Renal cortex interstitium (tissue), 11 donors: ENCODE results near the gene PLCG2. TPM values are rescaled to one million over a fixed set of nuclear protein-coding genes. Genes with fewer than 3 reads are reported as not detected.

ENCODE experiments used
- DNase-seq, 11 donors: peaks; one replicate each; pipeline ENCODE4 v3.0.0-alpha.2; 2013; ENCODE audit warnings: low read depth in 9 of 11, low spot score in 4 of 11; ENCODE audit errors: extremely low read depth in 1 of 11
- polyA plus RNA-seq, 3 donors: library from polyadenylated mRNA; unstranded; fragments of 120-200 nt; gene quantifications; one replicate each; pipeline ENCODE4 v1.2.1, GENCODE V29; 2013; ENCODE audit not compliant: insufficient read length in 3 of 3

PLCG2 gene
- polyA plus RNA-seq, 3 donors, result 30.1 to 70.6 (median 33.5) TPM

DNA sequence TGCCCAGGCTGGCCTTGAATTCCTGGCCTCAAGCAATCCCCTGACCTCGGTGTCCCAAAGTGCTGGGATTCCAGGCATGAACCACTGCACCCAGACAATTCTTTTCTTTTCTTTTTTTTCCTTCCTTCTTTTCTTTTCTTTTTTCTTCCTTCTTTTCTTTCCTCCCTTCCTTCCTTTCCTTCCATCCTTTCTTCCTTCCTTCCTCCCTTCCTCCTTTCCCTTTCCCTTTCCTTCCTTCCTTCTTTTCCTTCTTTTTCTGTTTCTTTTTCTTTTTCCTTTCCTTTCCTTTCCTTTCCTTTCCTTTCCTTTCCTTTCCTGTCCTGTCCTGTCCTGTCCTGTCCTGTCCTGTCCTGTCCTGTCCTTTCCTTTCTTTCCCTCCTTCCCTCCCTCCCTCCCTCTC lies 44.6 kb downstream of the PLCG2 start:
- no peak for DNase-seq

DNA sequence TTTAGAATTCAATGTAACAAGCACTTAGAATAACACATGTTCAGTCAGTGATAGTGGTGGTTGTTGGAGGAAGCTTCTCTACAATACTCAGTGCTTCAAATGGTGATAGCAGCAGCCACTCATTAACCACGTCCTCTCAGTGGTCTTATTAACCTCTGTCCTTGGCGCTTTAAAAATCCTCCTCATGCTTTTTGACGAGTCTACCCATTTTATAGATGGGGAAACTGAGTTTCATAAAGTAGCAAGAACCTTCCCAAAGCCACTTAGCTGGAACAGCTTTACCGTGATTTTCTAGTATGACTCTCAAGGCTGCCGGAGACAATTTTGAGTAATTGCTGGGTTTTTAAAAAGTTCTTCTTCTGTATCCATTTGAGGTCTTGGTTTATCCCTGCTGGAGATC lies 47.4 kb downstream of the PLCG2 start:
- no peak for DNase-seq

DNA sequence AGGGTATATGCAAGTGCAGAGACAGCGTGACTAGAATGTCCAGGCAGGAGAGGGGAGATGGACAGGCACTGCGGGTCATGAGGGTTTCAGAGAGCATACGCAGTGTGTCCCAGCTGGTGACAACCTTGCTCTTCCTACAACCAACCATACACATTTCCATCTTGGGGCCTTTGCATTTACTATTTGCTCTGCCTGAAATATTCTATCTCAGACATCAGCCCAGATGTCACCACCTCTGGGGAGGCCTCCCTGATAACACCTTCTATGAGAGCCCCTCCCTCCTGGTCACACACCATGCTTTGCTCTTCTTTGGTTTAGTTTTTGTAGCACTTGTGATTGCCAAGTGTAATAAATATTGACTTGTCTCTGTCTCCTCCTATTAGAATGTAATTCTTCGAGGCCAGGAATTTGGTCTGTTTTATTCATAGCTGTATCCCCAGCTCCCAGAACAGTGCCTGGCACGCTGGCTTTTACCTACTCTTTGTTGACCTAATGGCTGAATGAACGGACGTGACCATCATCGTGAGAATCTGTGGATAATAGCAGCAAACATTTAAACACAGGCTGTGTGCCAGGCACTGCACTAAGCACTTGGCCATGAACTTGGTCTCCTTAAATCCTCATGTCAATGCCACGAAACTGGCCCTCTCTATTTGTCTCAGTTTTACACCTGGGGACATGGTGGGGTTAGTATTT lies 51.9 kb downstream of the PLCG2 start:
- DNase-seq, result no peak

DNA sequence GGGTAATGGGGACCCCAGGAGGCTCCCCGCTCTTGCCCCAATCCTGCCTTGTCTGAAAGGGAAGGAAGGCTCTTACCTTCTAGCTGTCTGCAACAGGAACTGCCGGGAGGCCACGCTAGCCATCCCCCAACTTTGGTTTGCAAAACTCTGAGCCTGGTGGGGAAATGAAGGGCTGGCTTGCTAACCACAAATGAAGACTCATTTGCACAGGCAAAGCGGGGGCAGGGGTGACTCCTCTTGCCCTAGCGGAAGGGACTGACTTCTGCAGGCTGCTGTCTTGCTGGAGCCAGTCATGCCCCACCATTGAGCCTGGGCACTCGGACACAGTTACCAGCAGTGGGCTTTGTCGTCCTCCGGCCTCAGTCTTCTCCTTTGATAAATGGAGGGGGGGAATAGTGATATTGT lies 52.6 kb downstream of the PLCG2 start:
- DNase-seq, result no peak

DNA sequence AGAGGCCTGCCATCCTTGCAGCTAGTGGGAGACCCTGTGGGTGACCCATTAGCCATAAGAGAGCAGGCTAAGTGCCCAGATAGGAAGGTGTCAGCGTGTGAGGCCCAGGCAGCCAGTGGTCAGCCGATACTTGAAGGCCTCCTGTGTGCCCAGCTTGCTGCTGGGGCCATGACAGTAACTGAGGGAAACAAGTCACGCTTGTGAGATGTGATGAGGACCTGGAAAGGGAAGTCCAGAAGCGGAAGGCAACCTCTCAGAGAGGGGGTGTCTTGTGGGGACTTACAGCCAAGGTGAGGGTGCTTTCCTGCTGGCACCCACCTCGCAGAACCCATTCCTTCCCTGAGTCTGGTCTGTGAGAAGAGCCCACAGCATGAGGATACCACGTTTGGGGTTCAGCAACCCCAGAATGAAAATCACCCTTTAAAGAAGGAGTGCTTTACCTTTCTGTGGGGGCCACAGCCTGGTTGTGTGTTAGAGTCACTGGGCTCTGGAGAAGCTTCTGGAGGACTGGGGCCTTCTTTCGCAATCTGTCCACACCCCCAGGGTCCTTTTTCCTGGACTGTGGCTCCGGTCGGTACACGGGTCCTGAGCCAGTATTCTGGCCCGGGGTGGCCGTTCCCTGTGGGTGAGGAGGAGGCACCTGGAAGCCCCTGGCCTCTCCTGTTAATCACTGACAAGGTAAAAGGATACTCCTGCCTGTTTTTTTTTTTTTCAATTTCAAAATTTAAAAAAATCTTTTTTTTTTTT lies 53.9 kb downstream of the PLCG2 start:
- DNase-seq, result no peak

DNA sequence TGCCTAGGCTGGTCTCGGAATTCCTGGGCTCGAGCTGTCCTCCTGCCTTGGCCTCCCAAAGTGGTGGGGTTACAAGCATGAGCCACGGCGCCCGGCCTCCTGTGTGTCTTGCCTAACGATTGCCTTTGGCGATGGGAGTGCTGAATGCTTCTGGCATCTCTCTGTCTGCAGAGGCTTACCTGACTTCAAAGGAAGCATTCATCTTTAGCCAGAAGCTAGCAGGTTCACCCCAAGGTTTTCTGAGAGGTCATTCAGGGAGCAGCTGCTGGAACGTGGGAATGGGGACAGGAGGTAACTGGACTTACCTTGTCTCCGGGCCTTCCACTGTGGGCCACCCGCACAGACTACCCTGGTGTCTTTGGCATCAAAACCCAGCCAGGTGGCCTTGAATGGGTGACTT lies 54.7 kb downstream of the PLCG2 start:
- no peak for DNase-seq

DNA sequence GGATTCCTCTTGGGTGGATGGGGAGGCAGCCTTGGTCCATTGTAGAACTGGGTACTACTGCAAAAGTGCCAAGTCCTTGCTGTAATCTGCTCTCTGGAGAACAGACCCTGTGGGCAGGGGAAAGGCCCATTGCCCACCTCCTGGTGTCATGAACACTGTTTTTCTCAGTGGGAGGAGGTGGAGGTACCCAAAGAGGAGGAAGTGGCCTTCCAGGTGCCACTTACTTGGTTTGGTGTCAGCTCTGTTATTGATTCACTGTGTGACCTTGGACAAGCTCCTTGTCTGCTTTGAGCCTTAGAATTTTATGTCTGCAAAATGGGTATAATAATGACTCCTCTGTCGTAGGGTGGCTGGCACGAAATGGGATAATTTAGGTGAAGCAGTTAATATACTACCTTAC lies 55.8 kb downstream of the PLCG2 start:
- no peak for DNase-seq

DNA sequence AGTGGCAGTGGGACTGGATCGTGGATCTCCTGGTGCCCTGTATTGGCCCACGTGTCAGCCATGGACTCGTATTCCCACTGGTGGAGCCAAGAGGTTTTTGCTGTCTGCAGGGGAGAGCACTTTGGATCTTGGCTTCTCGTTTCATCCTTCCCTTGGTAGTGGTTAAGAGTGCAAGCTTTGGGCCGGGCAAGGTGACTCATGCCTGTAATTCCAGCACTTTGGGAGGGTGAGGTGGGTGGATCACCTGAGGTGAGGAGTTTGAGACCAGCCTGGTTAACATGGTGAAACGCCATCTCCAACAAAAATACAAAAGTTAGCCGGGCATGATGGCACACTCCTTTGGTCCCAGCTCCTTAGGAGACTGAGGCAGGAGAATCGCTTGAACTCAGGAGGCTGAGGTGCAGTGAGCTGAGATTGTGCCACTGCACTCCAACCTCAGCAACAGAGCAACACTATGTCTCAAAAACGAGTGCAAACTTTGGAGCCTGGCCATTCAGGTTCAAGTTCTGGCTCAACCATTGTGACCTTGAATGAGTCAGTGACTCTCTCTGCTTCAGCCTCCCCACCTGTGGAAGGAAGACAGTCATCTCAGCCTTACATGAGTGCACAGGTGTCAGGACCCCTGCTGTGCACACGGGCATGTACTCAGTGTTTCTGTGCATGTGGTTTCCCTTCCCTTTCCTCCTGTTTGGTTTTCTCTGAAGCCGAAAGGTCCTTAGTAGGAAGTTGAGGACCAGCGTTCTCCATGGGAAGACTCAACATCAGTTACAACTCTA lies 57.4 kb downstream of the PLCG2 start:
- DNase-seq, result no peak

DNA sequence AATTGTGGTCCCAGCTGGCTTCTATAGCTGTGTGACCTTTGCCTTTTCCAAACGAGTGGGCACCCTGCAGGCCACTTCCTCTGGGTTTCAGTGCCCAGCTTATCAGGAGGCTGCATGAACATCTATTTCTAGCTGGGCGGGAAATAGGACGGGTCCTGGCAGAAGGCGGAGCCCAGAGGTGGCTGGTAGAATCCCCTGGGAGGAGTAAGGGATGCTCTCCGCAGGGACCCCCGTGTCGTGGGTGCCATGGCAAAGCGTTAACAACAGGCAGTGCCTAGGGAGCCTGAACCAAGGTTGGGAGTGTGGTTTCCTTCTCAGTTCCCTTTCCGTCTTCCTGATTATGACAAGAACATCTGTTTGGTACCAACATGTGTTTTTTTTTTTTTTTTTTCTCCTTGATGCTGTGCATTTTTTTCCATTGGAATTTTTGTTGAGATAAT lies 58.2 kb downstream of the PLCG2 start:
- no peak for DNase-seq

DNA sequence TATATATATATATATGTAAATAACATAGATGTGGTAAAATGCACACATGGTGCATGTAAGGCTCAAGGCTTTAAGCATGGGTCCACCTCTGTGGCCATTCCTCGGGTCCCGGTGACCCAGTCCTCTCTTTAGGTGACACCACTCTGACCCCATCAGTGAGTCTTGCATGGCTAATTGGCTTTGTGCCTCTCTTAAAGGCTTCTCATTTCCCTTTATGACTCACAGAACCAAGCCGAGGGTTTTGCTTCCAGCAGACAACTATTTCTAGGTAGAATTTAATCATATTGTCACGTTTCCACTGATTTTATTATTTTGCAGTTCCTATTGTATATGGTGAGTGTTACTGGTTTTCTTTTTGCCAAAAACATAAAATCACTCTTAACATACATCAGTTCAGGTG lies 59.7 kb downstream of the PLCG2 start:
- no peak for DNase-seq

DNA sequence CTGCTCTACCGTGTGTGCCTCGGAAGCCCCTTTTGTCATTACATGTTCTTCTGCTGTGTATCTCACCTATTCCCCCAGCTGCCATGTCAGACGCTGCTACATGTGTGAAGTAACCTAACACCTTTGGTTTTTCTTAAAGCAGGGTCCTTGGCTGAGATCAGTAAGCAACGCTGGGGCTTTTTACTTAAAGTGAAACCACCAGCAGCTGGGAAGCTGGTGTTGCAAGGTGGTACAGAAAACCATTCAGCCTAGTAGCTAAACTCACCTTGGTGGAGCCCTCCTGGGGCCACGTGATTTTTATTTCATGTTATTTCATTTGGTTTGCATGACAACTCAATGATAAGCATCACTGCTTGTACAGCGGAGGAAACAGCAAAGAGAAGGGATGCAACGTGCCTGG lies 62.6 kb downstream of the PLCG2 start:
- DNase-seq, result no peak

DNA sequence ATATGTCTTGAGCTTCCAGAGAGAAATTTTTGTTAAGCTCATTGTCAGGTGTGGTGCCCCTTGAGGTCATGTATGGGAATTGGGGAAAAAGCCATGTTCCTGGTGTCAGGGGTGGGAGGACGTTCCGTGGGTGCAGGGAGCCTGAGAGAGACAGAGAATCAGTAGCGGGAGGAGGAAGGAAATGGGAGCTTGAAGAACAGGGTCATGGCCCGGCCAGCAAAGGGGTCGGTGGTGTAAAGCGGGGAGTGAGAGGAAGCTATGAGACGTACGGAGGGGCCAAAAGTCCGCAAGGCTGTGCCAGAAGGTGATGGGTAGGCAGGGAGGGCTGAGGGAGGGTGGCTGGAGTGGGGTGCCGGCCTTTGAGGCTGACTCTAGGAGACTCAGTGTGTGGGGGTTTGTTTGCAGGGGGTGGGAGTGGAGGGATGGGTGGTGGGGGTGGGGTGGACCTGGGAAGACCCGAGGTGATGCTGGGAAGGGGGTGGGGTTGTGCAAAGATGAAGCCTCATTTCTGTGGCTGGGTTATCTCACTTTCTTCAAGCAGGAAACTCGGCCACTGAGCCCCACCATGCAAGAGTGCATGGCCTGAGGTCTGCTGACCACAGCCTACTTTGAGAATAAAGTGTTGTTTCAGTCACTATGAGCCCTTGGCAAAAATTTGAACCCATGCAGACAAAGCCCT lies 63.6 kb downstream of the PLCG2 start:
- DNase-seq, result no peak

DNA sequence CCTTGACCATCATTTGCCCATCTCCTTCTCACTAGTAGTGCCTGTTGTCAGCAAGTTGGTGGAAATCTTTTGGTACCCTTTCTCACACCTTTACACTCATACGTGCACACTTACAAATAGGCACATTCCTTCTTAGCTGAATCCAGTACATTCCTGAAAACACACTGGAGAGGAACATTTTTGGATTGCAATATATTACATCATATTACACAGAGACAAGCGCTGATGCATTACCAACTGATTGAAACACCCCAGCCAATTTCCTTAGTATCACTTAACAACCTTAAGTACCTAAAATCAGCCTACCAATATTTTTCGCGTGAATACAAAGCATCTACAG lies 64.1 kb downstream of the PLCG2 start:
- no peak for DNase-seq

DNA sequence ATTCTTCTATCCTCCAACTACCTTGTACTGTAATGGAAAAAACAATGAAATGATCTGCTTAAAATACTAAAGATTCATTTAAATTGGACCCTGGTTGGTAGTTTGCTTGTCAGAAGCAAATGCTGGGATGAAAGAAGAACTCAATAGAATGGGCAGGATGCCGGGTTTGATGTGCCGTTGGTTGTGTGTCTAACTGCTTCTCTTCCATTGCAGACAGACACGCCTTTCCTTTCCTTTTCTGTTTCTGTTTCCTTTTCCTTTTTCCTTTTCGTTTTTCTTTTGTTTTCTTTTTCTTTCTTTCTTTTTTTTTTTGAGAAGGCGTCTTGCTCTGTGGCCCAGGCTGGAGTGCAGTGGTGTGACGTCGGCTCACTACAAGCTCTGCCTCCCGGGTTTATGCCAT lies 64.6 kb downstream of the PLCG2 start:
- no peak for DNase-seq

DNA sequence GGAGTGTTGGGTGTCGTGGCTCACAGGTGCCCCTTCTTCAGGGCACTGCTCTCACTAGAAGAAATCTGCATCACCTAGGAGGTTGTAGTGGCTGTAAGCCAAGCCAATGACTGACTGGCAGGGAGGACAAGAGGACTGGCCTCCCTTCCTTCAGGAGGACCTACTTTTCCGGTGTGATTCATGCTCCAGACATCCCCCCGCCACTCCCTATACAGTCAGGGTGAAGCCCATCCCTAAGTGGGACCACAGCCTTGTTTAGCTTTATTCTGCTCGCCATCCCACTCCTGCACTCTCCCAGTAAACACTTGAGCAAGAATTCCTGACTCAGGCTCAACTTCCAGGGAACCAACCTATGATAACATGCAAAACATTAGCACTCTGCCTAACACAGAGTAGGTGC lies 67.0 kb downstream of the PLCG2 start:
- no peak for DNase-seq

DNA sequence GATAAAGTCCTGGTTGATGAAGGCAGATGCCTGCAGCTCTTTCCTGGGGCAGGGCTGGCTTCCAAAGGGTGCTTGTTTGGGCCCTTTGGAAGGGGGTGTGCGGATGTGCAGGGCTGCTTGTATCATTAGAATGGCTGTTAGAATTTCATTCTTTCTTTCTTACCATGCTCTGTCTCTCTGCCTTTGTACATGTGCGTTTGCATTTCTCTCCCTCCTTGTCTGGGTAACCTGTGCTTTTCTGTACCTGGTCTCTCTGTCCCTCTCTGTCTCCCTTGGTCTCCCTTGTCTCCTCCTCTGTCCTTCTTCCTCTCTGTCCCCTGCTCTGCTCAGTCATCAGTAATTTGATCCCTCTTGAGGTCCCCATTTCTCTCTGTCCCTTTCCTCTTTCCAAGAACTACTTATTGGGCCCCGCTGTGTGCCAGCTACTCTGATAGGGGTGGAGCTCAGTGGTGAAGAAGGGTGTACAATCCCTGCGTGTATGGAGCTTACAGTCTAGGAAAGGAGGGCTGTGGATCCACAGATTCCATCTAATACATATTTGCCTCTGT lies 69.3 kb downstream of the PLCG2 start:
- no peak for DNase-seq

DNA sequence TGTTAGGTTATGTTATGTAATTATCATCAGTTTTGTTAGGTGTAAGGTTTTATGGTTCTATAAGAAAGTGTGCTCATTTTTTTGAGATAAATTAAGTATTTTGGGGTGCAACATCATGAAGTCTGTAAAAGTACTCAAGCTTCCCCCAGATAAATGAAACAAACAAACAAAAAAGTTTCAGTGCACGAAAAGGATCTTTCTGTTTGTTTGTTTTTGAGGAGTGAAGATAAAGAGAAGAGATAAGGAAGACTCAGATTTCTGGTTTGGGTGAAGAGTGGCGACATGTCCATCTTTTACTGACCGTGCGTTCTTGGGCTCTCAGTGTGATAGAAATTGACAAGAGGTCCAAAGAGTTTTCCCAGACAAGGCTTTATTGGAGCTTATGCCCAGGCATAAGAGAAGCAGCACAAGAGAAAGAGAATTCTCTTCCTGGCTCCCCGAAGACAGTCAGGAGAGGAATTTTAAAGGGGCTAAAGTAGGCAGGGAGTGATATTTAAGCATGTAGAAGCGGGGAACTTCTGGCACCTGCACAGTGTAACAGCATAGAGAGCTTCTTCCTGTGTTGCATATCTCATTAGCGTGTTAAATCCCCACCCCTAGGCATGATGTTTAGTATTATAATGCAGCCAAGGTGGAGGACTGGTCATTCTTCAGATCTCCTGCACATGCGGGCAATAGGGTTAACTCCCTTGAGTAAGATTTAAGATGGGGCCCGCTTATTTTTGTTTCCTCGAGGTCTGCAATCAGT lies 71.3 kb downstream of the PLCG2 start:
- no peak for DNase-seq

DNA sequence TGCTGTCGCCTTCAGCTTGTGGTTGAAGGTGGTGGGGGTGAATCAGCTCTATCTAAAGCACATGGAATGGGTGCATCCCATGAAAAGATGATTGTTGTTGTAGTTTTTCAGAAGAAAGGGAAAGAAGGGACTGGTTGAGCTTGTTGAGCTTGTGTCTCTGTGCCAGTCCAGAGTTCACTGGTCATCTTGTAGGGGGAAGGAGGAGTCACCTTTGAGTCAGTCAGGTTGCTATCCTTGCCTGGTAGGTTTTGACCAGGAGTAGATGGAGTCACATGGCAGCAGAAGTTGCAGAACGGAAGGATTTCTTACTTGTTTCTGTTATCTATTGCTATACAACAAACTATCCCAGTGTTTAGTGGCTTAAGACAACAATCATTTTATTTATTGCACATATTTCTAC lies 73.3 kb downstream of the PLCG2 start:
- no peak for DNase-seq
